Heart left ventricle (tissue), 16 donors: Measurements from ENCODE around the gene KRTAP3-3. TPM values are rescaled to one million over a fixed set of nuclear protein-coding genes. Genes with fewer than 3 reads are reported as not detected.

ENCODE experiments used
- ATAC-seq, 4 donors: fragments of 200-7000 bp; cut with Tn5 transposase; one replicate each; pipeline ENCODE4 v1.9.1; 2020 to 2022; ENCODE audit warnings: moderate library complexity in 4 of 4, mild to moderate bottlenecking in 3 of 4, moderate number of reproducible peaks in 1 of 4
- DNase-seq, 5 donors: peaks; one replicate each; pipeline ENCODE4 v3.0.0-alpha.2; 2020
- H3K27ac ChIP-seq, 12 donors: fragments of 200-600 bp; sonication (generic) in 4 of 12; one replicate each; pipeline versions ENCODE4 v1.5.0 to v1.8.0; 2016 to 2022; ENCODE audit warnings: mild to moderate bottlenecking in 2 of 12
- H3K27me3 ChIP-seq, 9 donors: fragments of 200-600 bp; sonication (generic) in 2 of 9; one replicate each; pipeline versions ENCODE4 v1.5.1 to v1.8.0; 2016 to 2022; ENCODE audit warnings: mild to moderate bottlenecking in 3 of 9
- H3K36me3 ChIP-seq, 9 donors: fragments of 200-600 bp; sonication (generic) in 2 of 9; one replicate each; pipeline versions ENCODE4 v1.5.0 to v1.8.0; 2018 to 2022; ENCODE audit warnings: mild to moderate bottlenecking in 2 of 9
- H3K4me1 ChIP-seq, 12 donors: fragments of 200-600 bp; sonication (generic) in 4 of 12; one replicate each; pipeline versions ENCODE4 v1.5.0 to v1.8.0; 2016 to 2022; ENCODE audit warnings: mild to moderate bottlenecking in 3 of 12
- H3K4me3 ChIP-seq, 12 donors: fragments of 200-600 bp; sonication (generic) in 4 of 12; one replicate each; pipeline versions ENCODE4 v1.5.0 to v1.8.0; 2017 to 2022; ENCODE audit warnings: mild to moderate bottlenecking in 9 of 12, moderate library complexity in 4 of 12
- H3K9me3 ChIP-seq, 12 donors: fragments of 200-600 bp; sonication (generic) in 4 of 12; one replicate each; pipeline versions ENCODE4 v1.5.0 to v1.8.0; 2016 to 2022; ENCODE audit warnings: mild to moderate bottlenecking in 1 of 12
- CTCF ChIP-seq, 12 donors: fragments of 200-600 bp; sonication (generic) in 4 of 12; IDR thresholded peaks; one replicate each; pipeline versions ENCODE4 v1.5.0 to v1.8.0; 2018 to 2022; ENCODE audit warnings: antibody characterized with exemption in 12 of 12, mild to moderate bottlenecking in 5 of 12
- POLR2A ChIP-seq, 2 donors: fragments of 450-650 bp; IDR thresholded peaks; one replicate each; pipeline ENCODE4 v1.6.1; 2017; ENCODE audit warnings: antibody characterized with exemption in 2 of 2, mild to moderate bottlenecking in 2 of 2, moderate library complexity in 2 of 2
- WGBS, 4 donors: extraction: QIAGEN DNeasy Blood & Tissue Kit in 2 of 4; methylation state at CpG; one replicate each; pipeline versions ENCODE4 v1.1.5 to v1.1.7; 2013 to 2018; 5-methylcytosine and 5-hydroxymethylcytosine counted together
- intact Hi-C, 10 donors: fragments of 100-400 bp; cut with DNase I; formaldehyde crosslinking; loops; one replicate each; pipeline versions ENCODE4 v1.11.1 to v1.14.2; 2022
- polyA plus RNA-seq, 2 donors: library from polyadenylated mRNA; stranded (reverse); fragments of 200-250 nt; gene quantifications; one replicate each; pipeline ENCODE4 v1.2.3, GENCODE V29; 2013
- total RNA-seq, 9 donors: library from RNA; depleted of rRNA in 2 of 9; stranded (reverse); fragments of >200 nt in 2 of 9; fragmentation: NEBNext Ultra II Directional in 3 of 9; extraction: Animal tissue kit (Norgen Biotek cat#: 25700) in 3 of 9; gene quantifications; one replicate each; pipeline versions ENCODE4 v1.1.0 to v1.2.4, GENCODE V29; 2016 to 2023
- donor health status: ischemic (EF 13 %, LVEDD 7.1; RV severe dilation, severe dysfunction).
- donor health status: healthy with polysubstance abuse.
- donor health status: DM: no; HTN: yes; CAD: no.
- donor health status: DM: no; HTN: no; CAD: no.
- donor health status: ischemic (EF 25% LVEDD 6.9; RV normal size, moderate dysfunction).
- donor health status: ischemic (EF 25% LVEDD 5.7; RV mildly dilated, moderate dysfunction).
- donor health status: healthy.
- donor health status: DM: yes; HTN: yes; CAD: no.
- donor health status: ischemic (EF 35%, LVEDD 5.7; RV mildly dilated, moderate dysfunction).
- donor health status: nonischemic (EF 11% LVEDD 7.7; RV severe dilation, severe dysfunction).
- donor health status: DM: yes; HTN: yes; CAD: no.
- donor health status: PGD.
- donor health status: ischemic (EF 29% LVEDD 5.4; RV normal size, mild dysfunction).
- donor health status: nonischemic (EF 23%, LVEDD 6.1; RV moderate dilation, normal function).

The KRTAP3-3 gene
- total and polyA plus RNA-seq, 11 donors = not detected

DNA sequence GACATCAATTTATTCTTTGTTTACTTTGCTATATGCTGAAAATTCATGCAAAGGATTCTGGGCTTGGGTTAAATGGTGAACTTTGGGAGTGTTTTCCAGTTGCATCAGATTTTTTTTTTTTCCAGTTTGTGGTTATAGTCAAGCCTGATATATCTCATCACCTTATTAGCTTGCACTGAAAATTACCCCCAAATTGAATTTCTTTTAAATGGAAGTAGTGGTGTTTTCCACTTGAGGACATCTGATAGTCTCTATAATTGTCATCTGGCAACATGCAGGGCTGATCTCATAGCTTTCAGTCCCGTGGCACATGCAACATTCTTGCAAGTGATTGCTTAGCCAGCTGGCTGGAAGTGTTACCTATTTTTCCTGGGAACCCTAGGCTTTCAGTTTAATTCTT lies 19.6 kb upstream of the KRTAP3-3 start:
- no peaks in the 10 kb centered on the region for H3K9me3 ChIP-seq
- H3K4me1 ChIP-seq = peaks cover 0 to 9% (median 0%) of the 10 kb centered on the region in 12 donors
- intact Hi-C loops = loop anchor here in 1 of 10 donors (5.0 kb wide), 1 partner anchor 51 kb away; no protein-coding TSS in a partner anchor
- H3K27ac ChIP-seq = no peak overlapping the region
- TF ChIP-seq CTCF (IDR thresholded peaks at IDR 0.05) (no peak), POLR2A (IDR thresholded peaks at IDR 0.05) (no peak)
- WGBS, 4 donors = 3 to 13% (median 12%) methylated on average over 1 of the region's 1 CpG
- H3K36me3 ChIP-seq = no peaks in the 10 kb centered on the region
- no peak for DNase-seq
- H3K27me3 ChIP-seq = peaks cover 0 to 4% (median 0%) of the 10 kb centered on the region in 9 donors
- ATAC-seq = peak in 1 of 4 donors; percentile 62
- no peak overlapping the region for H3K4me3 ChIP-seq

- no peaks in the 10 kb centered on the region for H3K9me3 ChIP-seq
- 60 to 81% (median 78%) methylated on average over 3 of the region's 3 CpGs for WGBS, 4 donors
- H3K27me3 ChIP-seq = peaks cover 0 to 4% (median 0%) of the 10 kb centered on the region in 9 donors
- DNase-seq (no peak), ATAC-seq (no peak)
- intact Hi-C loops = loop anchor here in 1 of 10 donors (5.0 kb wide), 1 partner anchor 51 kb away; no protein-coding TSS in a partner anchor
- no peak overlapping the region for H3K4me3 ChIP-seq
- no peak overlapping the region for H3K27ac ChIP-seq
- H3K36me3 ChIP-seq = no peaks in the 10 kb centered on the region
- peaks cover 0 to 9% (median 0%) of the 10 kb centered on the region in 12 donors for H3K4me1 ChIP-seq
- no peak for TF ChIP-seq CTCF (IDR thresholded peaks at IDR 0.05)
Observed at GRCh38 chr17:41013181-41013580, 19.2 kb upstream of the KRTAP3-3 start.

- intact Hi-C loops = loop anchor here in 1 of 10 donors (5.0 kb wide), 1 partner anchor 50 kb away; no protein-coding TSS in a partner anchor
- ATAC-seq = no peak
- Histone ChIP-seq H3K4me3 (no peak overlapping the region), H3K9me3 (no peaks in the 10 kb centered on the region), H3K27me3 (peaks cover 0 to 4% (median 0%) of the 10 kb centered on the region in 9 donors), H3K36me3 (no peaks in the 10 kb centered on the region), H3K4me1 (peaks cover 0 to 9% (median 0%) of the 10 kb centered on the region in 12 donors), H3K27ac (no peak overlapping the region)
- 67 to 68% (median 67%) methylated on average over 6 of the region's 6 CpGs for WGBS, 4 donors
- no peak for DNase-seq
- no peak for TF ChIP-seq POLR2A (IDR thresholded peaks at IDR 0.05)
- no peak for TF ChIP-seq CTCF (IDR thresholded peaks at IDR 0.05)
Observed at GRCh38 chr17:41012326-41013120, 18.6 kb upstream of the KRTAP3-3 start.

- ATAC-seq = no peak
- DNase-seq = no peak
- Histone ChIP-seq H3K4me1 (peaks cover 0 to 9% (median 0%) of the 10 kb centered on the region in 12 donors), H3K36me3 (no peaks in the 10 kb centered on the region), H3K27ac (no peak overlapping the region), H3K4me3 (no peak overlapping the region), H3K27me3 (peaks cover 0 to 4% (median 0%) of the 10 kb centered on the region in 9 donors), H3K9me3 (no peaks in the 10 kb centered on the region)
- intact Hi-C loops = loop anchor here in 1 of 10 donors (5.0 kb wide), 1 partner anchor 48 kb away; no protein-coding TSS in a partner anchor
- TF ChIP-seq POLR2A (IDR thresholded peaks at IDR 0.05) (no peak), CTCF (IDR thresholded peaks at IDR 0.05) (no peak)
Observed at GRCh38 chr17:41010441-41010840, 16.5 kb upstream of the KRTAP3-3 start.
